T-cell (primary cell): ENCODE measurements around the gene RAMACL. TPM values are rescaled to one million over a fixed set of nuclear protein-coding genes. Genes with fewer than 3 reads are reported as not detected.
A peak's percentile ranks its signal among the peaks of the same experiment; 100 is the strongest.

ENCODE experiments used
- ATAC-seq, 4 experiments: fragments of 200-7000 bp in 3 of 4; fragments of 150-1000 bp in 1 of 4; cut with Tn5 transposase; replicated peaks in 1 of 4; 1 replicate in 3 of 4; 2 replicates in 1 of 4; pipeline ENCODE4 v1.10.0; 2021; ENCODE audit warnings: moderate library complexity in 3 of 4, mild to moderate bottlenecking in 2 of 4, moderate number of reproducible peaks in 1 of 4
- CTCF ChIA-PET, 2 donors: fragments of 300-600 bp; sonication (Branson Sonifier 250); formaldehyde crosslinking; loops; one replicate each; lab custom pipeline; 2022; ENCODE audit warnings: antibody characterized with exemption in 2 of 2; lab: Charles Lee
- POLR2A ChIA-PET, 2 donors: fragments of 300-600 bp; sonication (Branson Sonifier 250); formaldehyde crosslinking; loops; one replicate each; lab custom pipeline; 2022; ENCODE audit warnings: antibody characterized with exemption in 2 of 2; lab: Charles Lee
- DNase-seq, 35 experiments: peaks; one replicate each; pipeline versions ENCODE4 v3.0.0 to v3.0.0-alpha.2; 2013 to 2023
- H3K27ac ChIP-seq: one replicate; pipeline ENCODE4 v1.5.1; 2013; ENCODE audit warnings: low read length
- H3K27me3 ChIP-seq, 2 experiments: replicated peaks in 1 of 2; 1 replicate in 1 of 2; 2 replicates in 1 of 2; pipeline versions ENCODE4 v1.6.1 to v1.7.0; 2013; ENCODE audit warnings: low read length in 1 of 2, mixed read lengths in 1 of 2; ENCODE audit not compliant: control insufficient read depth in 2 of 2, insufficient read depth in 2 of 2; ENCODE audit errors: extremely low read depth in 1 of 2
- H3K36me3 ChIP-seq, 2 donors: 1 replicate in 1 of 2; 2 replicates in 1 of 2; pipeline versions ENCODE4 v1.6.1 to v1.7.0; 2013; ENCODE audit warnings: low read length in 1 of 2; ENCODE audit not compliant: control insufficient read depth in 2 of 2, insufficient read depth in 1 of 2; ENCODE audit errors: extremely low read depth in 1 of 2
- H3K4me1 ChIP-seq, 2 experiments: 1 replicate in 1 of 2; 2 replicates in 1 of 2; pipeline versions ENCODE4 v1.6.1 to v1.7.0; 2013; ENCODE audit warnings: low read length in 2 of 2, mixed read lengths in 1 of 2; ENCODE audit not compliant: insufficient read depth in 2 of 2, control insufficient read depth in 1 of 2; ENCODE audit errors: extremely low read depth in 1 of 2
- H3K4me3 ChIP-seq, 2 donors: 1 replicate in 1 of 2; 2 replicates in 1 of 2; pipeline versions ENCODE4 v1.5.1 to v1.7.0; 2013; ENCODE audit warnings: mild to moderate bottlenecking in 2 of 2, low read length in 1 of 2, moderate library complexity in 1 of 2; ENCODE audit not compliant: control insufficient read depth in 1 of 2; ENCODE audit errors: extremely low read depth in 1 of 2
- H3K9me3 ChIP-seq: 2 replicates; pipeline ENCODE4 v1.7.0; 2013
- H3K27ac Mint-ChIP-seq, 2 donors: one replicate each; pipeline ENCODE4 v1.8.0; 2020 to 2021; ENCODE audit warnings: mild to moderate bottlenecking in 2 of 2, mixed read lengths in 2 of 2
- H3K27me3 Mint-ChIP-seq, 2 donors: one replicate each; pipeline ENCODE4 v1.8.0; 2021 to 2022; ENCODE audit warnings: mixed read lengths in 2 of 2
- H3K36me3 Mint-ChIP-seq: one replicate; pipeline ENCODE4 v1.8.0; 2021; ENCODE audit warnings: mixed read lengths
- H3K4me1 Mint-ChIP-seq, 3 donors: one replicate each; pipeline ENCODE4 v1.8.0; 2020 to 2022; ENCODE audit warnings: mixed read lengths in 3 of 3, mild to moderate bottlenecking in 1 of 3
- H3K4me3 Mint-ChIP-seq, 3 donors: one replicate each; pipeline ENCODE4 v1.8.0; 2020 to 2022; ENCODE audit warnings: mild to moderate bottlenecking in 3 of 3, mixed read lengths in 3 of 3, moderate library complexity in 3 of 3
- H3K9me3 Mint-ChIP-seq, 3 donors: one replicate each; pipeline ENCODE4 v1.8.0; 2020 to 2022; ENCODE audit warnings: mixed read lengths in 3 of 3
- WGBS: methylation state at CpG from one replicate; pipeline ENCODE4 v1.1.5; 2013; ENCODE audit warnings: missing lambda C conversion rate; ENCODE audit not compliant: insufficient coverage; 5-methylcytosine and 5-hydroxymethylcytosine counted together
- total RNA-seq, 35 experiments: library from RNA in 6 of 35; stranded (reverse) in 6 of 35; fragments of 120-200 nt in 1 of 35; gene quantifications; one replicate each; pipeline versions ENCODE4 v1.2.1 to v1.2.4 and lab custom pipeline; 2013 to 2026

Gene RAMACL
- total RNA-seq, 5 donors from 2014 or later (not counting 1 experiment from before 2014, with no cell fraction given), result 0.47 to 2.8 (median 1.2) TPM

DNA sequence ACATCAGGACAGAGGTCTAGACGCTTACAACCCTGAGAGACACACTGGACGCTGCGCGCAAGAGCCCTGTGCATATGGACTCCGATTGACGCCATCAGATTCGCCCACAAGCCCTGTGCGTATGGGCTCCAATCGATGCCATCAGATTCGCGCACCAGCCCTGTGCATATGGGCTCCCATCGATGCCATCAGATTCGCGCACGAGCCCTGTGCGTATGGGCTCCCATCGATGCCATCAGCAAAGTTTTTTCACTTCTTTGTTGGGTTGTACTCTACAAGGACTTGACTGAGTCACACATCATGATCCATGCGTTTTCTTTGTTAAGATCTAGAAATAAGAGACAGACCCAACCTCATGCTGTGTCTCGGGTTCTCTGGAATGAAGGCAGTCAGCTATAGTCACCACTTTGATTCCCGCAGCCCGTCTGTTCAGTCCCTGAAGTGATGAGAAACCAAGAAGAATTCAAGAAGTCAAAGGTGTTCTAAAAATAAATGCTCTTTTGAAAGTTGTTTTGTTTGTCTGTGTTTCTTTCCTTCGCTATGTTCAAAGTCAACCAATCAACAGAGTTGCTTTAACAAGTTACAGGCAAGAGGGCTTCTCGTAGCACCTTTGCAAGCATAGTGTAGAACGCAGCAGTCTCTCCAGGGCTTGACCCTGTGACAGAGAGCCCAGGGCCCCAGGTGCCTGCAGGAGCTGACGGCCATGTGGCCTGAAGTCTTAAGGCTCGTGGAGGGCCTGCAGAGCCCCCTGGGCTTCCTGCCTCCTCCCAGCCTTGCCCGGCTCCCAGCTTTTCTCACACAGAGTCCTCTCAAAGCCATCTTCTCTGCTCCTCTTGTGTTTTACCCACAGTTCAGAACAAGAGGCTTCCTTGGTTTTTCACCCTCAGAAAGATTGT lies 32.6 kb upstream of the RAMACL start:
- Histone ChIP-seq H3K27me3 (no peaks in the 10 kb centered on the region), H3K4me1 (no peaks in the 10 kb centered on the region), H3K27ac (no peak overlapping the region), H3K9me3 (no peaks in the 10 kb centered on the region), H3K4me3 (no peak overlapping the region), H3K36me3 (no peaks in the 10 kb centered on the region)
- 95% methylated on average over 21 of the region's 27 CpGs for WGBS
- ATAC-seq (no peak), DNase-seq (no peak)
- no peaks in the 10 kb centered on the region for H3K9me3 Mint-ChIP-seq
- CTCF ChIA-PET, result no interaction called here
- H3K4me1 Mint-ChIP-seq, result peaks cover 0 to 5% (median 0%) of the 10 kb centered on the region in 3 donors
- POLR2A ChIA-PET, result interaction anchor here in 1 of 2 donors (0.6 kb wide), 1 partner anchor 343 kb away, joined by 9 read pairs; no protein-coding TSS in a partner anchor
- H3K27ac Mint-ChIP-seq, result no peak overlapping the region
- no peak overlapping the region for H3K4me3 Mint-ChIP-seq
- peaks cover 7% of the 10 kb centered on the region for H3K36me3 Mint-ChIP-seq
- H3K27me3 Mint-ChIP-seq, result peaks cover 6 to 20% of the 10 kb centered on the region in 2 donors

DNA sequence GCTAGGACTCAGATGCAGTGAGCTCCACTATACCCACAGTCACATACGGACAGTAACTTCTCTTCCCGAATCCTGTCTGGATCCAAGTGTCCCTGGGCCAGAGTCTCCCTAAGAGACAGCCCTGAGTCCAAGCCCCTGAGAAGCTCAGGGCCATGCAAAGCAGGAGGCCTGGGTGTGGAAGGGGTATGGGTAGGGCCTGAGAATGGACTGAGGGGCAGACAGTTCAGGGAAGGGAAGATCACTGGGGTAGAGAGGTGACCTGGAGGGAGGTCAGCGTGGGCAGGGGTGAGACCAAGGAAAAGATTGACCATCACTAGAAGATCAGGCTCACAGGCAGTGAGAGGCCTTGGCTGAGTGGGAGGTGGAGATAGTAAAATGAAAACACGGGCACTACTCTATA lies 31.8 kb upstream of the RAMACL start:
- POLR2A ChIA-PET, result no interaction called here
- 100% methylated on average over 1 of the region's 4 CpGs for WGBS
- no peaks in the 10 kb centered on the region for H3K4me1 ChIP-seq
- H3K36me3 ChIP-seq, result no peaks in the 10 kb centered on the region
- ATAC-seq (no peak), DNase-seq (no peak)
- Mint-ChIP-seq H3K27me3 (peaks cover 6 to 16% of the 10 kb centered on the region in 2 donors), H3K9me3 (no peaks in the 10 kb centered on the region), H3K4me3 (no peak overlapping the region), H3K27ac (no peak overlapping the region), H3K36me3 (peaks cover 7% of the 10 kb centered on the region), H3K4me1 (peaks cover 0 to 5% (median 0%) of the 10 kb centered on the region in 3 donors)
- no peak overlapping the region for H3K27ac ChIP-seq
- H3K27me3 ChIP-seq, result no peaks in the 10 kb centered on the region
- no peaks in the 10 kb centered on the region for H3K9me3 ChIP-seq
- no peak overlapping the region for H3K4me3 ChIP-seq
- CTCF ChIA-PET, result no interaction called here

DNA sequence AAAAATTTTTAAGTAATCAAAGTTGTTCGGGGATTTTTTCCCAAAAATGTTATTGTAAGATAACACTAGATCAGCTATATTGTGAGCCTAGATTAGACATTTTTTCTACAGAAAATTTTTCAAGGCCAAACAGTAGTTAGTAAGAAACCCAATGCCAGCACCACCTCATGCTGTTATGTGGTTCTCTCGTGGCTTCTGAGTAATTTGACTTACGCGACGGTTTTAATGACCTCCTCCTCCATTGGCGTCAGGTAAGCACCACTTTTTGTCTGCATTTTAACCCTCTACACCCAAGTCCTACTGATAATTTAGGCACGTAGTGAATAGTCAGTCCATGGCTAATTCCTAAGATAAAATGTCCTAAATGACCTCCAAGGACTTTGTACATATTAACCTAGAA lies 30.9 kb upstream of the RAMACL start:
- H3K27ac Mint-ChIP-seq, result no peak overlapping the region
- H3K4me3 ChIP-seq, result no peak overlapping the region
- CTCF ChIA-PET, result no interaction called here
- WGBS, result 77% methylated on average over 6 of the region's 7 CpGs
- H3K27me3 ChIP-seq, result no peaks in the 10 kb centered on the region
- H3K4me1 Mint-ChIP-seq, result peaks cover 0 to 5% (median 0%) of the 10 kb centered on the region in 3 donors
- ATAC-seq (no peak), DNase-seq (no peak)
- no peaks in the 10 kb centered on the region for H3K36me3 ChIP-seq
- peaks cover 6 to 11% of the 10 kb centered on the region in 2 donors for H3K27me3 Mint-ChIP-seq
- H3K36me3 Mint-ChIP-seq, result peaks cover 7% of the 10 kb centered on the region
- no peak overlapping the region for H3K27ac ChIP-seq
- no peaks in the 10 kb centered on the region for H3K4me1 ChIP-seq
- POLR2A ChIA-PET, result interaction anchor here in 1 of 2 donors (0.6 kb wide), 1 partner anchor 149 kb away, joined by 3 read pairs; no protein-coding TSS in a partner anchor
- H3K9me3 ChIP-seq, result no peaks in the 10 kb centered on the region
- no peaks in the 10 kb centered on the region for H3K9me3 Mint-ChIP-seq
- no peak overlapping the region for H3K4me3 Mint-ChIP-seq

DNA sequence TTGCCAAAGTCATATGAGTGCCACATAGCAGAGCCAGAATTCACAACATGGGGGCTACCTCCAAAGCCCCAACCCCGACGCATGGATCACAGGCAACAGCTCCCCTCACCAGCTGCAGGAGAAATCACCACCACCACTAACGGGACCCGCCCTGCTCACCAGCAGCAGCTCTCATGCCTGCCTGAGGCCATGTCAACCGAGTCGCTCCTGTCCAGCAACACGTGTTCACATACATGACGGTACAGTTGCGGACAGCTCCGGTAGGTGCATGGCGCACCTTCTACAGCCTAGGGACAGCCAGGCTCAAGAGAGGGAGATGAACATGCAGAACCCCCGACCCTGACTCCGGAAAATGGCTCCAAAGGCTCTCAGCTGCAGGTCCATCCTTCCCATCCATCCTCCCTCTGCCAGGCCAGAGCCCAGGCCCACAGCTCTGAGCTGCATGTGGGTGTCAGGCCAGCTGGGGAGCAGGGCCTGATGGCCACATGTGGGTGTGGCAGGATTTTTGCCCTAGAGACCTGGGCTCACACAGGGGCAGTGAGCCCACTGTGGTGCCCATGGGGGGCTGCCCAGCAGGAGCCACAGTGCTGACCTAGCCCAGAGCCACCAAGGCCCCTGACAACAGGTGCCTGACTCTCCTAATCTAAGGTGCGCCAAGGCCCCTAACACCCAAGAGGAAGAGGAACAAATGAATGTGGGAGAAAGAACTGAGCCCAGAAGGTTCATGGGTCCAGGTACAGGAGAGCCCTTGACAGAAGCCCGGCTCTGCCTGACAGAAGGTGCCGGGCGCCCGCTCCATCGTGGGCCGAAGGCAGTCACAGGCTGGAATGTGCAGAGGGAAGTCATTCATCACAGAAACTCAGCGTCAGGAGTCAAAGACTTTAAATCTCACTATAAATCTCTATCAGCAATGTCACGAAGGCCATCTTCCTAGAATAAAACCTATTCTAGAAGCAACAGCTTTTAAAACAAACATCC lies 30.1 kb upstream of the RAMACL start:
- Histone ChIP-seq H3K9me3 (no peaks in the 10 kb centered on the region), H3K4me1 (no peaks in the 10 kb centered on the region), H3K27me3 (no peaks in the 10 kb centered on the region), H3K27ac (no peak overlapping the region), H3K4me3 (no peak overlapping the region), H3K36me3 (no peaks in the 10 kb centered on the region)
- DNase-seq (peak in 1 of 35 experiments; percentile 3), ATAC-seq (no peak)
- peaks cover under 1 to 5% of the 10 kb centered on the region in 2 donors for H3K27me3 Mint-ChIP-seq
- ChIA-PET CTCF (no interaction called here), POLR2A (interaction anchor here in 1 of 2 donors (0.6 kb wide), 1 partner anchor 150 kb away, joined by 3 read pairs; no protein-coding TSS in a partner anchor)
- no peak overlapping the region for H3K27ac Mint-ChIP-seq
- H3K4me1 Mint-ChIP-seq, result peaks cover 0 to 5% (median 0%) of the 10 kb centered on the region in 3 donors
- H3K9me3 Mint-ChIP-seq, result no peaks in the 10 kb centered on the region
- no peak overlapping the region for H3K4me3 Mint-ChIP-seq
- peaks cover 7% of the 10 kb centered on the region for H3K36me3 Mint-ChIP-seq
- WGBS, result 91% methylated on average over 12 of the region's 22 CpGs

DNA sequence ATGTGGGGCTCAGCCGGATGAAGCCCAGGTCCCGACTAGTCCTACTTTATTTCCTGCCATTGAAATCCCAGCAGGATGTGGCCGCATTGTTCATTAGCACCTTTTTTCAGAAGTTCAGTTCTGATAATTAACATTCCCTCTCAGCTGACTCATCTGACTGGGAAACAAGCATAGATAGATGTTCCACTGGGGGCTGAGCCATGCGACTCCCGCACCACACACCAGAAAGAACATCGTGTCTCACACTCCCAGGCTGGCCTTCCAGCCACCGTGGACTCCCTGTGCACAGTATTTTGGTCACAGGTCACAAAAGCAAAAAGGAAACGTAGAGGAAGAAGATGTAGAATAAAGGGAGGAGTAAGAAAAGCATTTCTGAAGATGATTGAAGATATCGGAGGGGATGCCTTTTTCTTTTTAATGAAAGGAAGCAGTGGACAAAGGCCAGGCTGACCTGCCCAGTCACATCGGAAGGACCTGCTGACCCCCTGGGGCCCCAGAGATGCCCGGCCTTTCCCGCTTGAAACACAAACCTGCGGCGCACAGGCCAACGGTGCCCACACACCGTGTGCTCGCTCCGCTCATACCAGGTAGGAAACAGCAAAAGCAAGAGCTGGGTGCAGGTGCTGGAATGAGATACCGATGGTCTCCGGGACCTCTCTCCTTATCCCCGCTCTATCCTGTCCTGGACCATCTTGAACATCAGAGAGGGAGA lies 28.7 kb upstream of the RAMACL start:
- no peak overlapping the region for H3K27ac Mint-ChIP-seq

More for the DNA sequence above, 28.7 kb upstream of the RAMACL start:
- peaks cover 0 to 1% of the 10 kb centered on the region in 2 donors for H3K27me3 Mint-ChIP-seq
- no peak for DNase-seq
- H3K36me3 Mint-ChIP-seq, result peaks cover 7% of the 10 kb centered on the region
- no peak overlapping the region for H3K4me3 Mint-ChIP-seq
- CTCF ChIA-PET, result no interaction called here
- Histone ChIP-seq H3K4me1 (no peaks in the 10 kb centered on the region), H3K27ac (no peak overlapping the region), H3K27me3 (no peaks in the 10 kb centered on the region), H3K36me3 (no peaks in the 10 kb centered on the region), H3K4me3 (no peak overlapping the region), H3K9me3 (no peaks in the 10 kb centered on the region)
- ATAC-seq, result no peak
- H3K9me3 Mint-ChIP-seq, result no peaks in the 10 kb centered on the region
- POLR2A ChIA-PET, result no interaction called here
- 93% methylated on average over 15 of the region's 21 CpGs for WGBS
- peaks cover 0 to 5% (median 0%) of the 10 kb centered on the region in 3 donors for H3K4me1 Mint-ChIP-seq
